HG03280 (cell line): ENCODE measurements around the gene ROBO1.
"Not testable (repeated sequence)": the region's sequence is repeated elsewhere in the genome, so short reads cannot be mapped to it uniquely, and the experiment has no call there.

Experiments
- ATAC-seq: cut with Tn5 transposase; IDR thresholded peaks from one replicate; pipeline ENCODE4 v1.9.1; 2021; ENCODE audit warnings: mild to moderate bottlenecking, moderate library complexity; ENCODE audit not compliant: unreplicated experiment

Gene ROBO1

GRCh38 chr3:79178471-79179180 is 589.2 kb downstream of the ROBO1 start:
- ATAC-seq = no peak

GRCh38 chr3:79175870-79176269 is 591.9 kb downstream of the ROBO1 start:
- no peak for ATAC-seq

GRCh38 chr3:79173259-79173658 is 594.5 kb downstream of the ROBO1 start:
- not testable (repeated sequence) for ATAC-seq

GRCh38 chr3:79172241-79172640 is 595.6 kb downstream of the ROBO1 start:
- ATAC-seq = no peak

GRCh38 chr3:79170021-79170420 is 597.8 kb downstream of the ROBO1 start:
- ATAC-seq = no peak

- no peak for ATAC-seq
Observed at GRCh38 chr3:79167651-79168416, 600.0 kb downstream of the ROBO1 start.

GRCh38 chr3:79162653-79163052 is 605.1 kb downstream of the ROBO1 start:
- no peak for ATAC-seq

GRCh38 chr3:79161941-79162340 is 605.9 kb downstream of the ROBO1 start:
- no peak for ATAC-seq

- no peak for ATAC-seq
Observed at GRCh38 chr3:79160421-79160820, 607.4 kb downstream of the ROBO1 start.

- no peak for ATAC-seq
Observed at GRCh38 chr3:79159736-79160135, 608.1 kb downstream of the ROBO1 start.

- no peak for ATAC-seq
Observed at GRCh38 chr3:79157191-79157590, 610.6 kb downstream of the ROBO1 start.

- ATAC-seq = no peak
Observed at GRCh38 chr3:79154865-79155264, 612.9 kb downstream of the ROBO1 start.

- no peak for ATAC-seq
Observed at GRCh38 chr3:79148786-79149185, 619.0 kb downstream of the ROBO1 start.

- no peak for ATAC-seq
Observed at GRCh38 chr3:79146024-79146423, 621.8 kb downstream of the ROBO1 start.

GRCh38 chr3:79140708-79141107 is 627.1 kb downstream of the ROBO1 start:
- no peak for ATAC-seq

GRCh38 chr3:79139395-79140068 is 628.3 kb downstream of the ROBO1 start:
- ATAC-seq = no peak

GRCh38 chr3:79125313-79125984 is 642.3 kb downstream of the ROBO1 start:
- ATAC-seq = no peak

- ATAC-seq = no peak
Observed at GRCh38 chr3:79115458-79115857, 652.3 kb downstream of the ROBO1 start.

- ATAC-seq = no peak
Observed at GRCh38 chr3:79113876-79114275, 653.9 kb downstream of the ROBO1 start.

GRCh38 chr3:79111375-79112052 is 656.3 kb downstream of the ROBO1 start:
- no peak for ATAC-seq

GRCh38 chr3:79109754-79110153 is 658.0 kb downstream of the ROBO1 start:
- ATAC-seq = no peak
